ENCODE results near the gene EHBP1.

Gene EHBP1

GRCh38 chr2:62672601-62673000 lies 32.9 kb upstream of the EHBP1 start:
- DNase-seq (ENCODE audit: low read depth): no peak
- no peak for TF ChIP-seq MYC (IDR thresholded peaks at IDR 0.05; ENCODE audit: low read depth, low read length)
- TF ChIP-seq, protein P1, sequence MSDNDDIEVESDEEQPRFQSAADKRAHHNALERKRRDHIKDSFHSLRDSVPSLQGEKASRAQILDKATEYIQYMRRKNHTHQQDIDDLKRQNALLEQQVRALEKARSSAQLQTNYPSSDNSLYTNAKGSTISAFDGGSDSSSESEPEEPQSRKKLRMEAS (IDR thresholded peaks at IDR 0.05; ENCODE audit: low read depth, low read length): no peak
- no peak overlapping the region for H3K4me3 ChIP-seq (ENCODE audit: low read depth, low read length)

- no peak overlapping the region for H3K4me3 ChIP-seq (ENCODE audit: low read depth, low read length)
- no peak for DNase-seq (ENCODE audit: low read depth)
- TF ChIP-seq POLR2A (IDR thresholded peaks at IDR 0.05; ENCODE audit: extremely low read depth, insufficient read length) (no peak), MYC (IDR thresholded peaks at IDR 0.05; ENCODE audit: low read depth, low read length) (no peak), CTCF (IDR thresholded peaks at IDR 0.05; ENCODE audit: low read depth, low read length) (no peak)
- TF ChIP-seq, protein P1 (IDR thresholded peaks at IDR 0.05; ENCODE audit: low read depth, low read length): no peak
Observed at GRCh38 chr2:62675062-62675461, 30.5 kb upstream of the EHBP1 start.

DNA sequence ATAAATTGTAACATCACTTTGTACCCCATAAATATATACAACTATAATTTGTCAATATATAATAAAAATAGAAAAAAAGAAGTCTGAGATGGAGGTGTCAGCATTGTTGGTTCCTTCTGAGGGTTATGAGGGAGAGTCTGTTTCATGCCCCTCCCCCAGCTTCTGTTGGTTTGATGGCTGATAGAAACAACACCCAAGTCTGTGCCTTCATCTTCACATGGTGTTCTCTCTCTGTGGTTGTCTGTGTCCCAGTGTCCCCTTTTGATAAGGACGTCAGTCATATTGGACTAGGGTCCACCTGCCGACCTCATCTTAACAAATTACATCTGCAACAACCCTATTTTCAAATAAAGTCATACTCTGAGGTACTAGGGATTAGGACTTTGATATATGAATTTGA lies 20.3 kb upstream of the EHBP1 start:
- no peak for TF ChIP-seq MYC (IDR thresholded peaks at IDR 0.05; ENCODE audit: low read depth, low read length)
- no peak for TF ChIP-seq POLR2A (IDR thresholded peaks at IDR 0.05; ENCODE audit: extremely low read depth, insufficient read length)
- TF ChIP-seq, protein P1 (IDR thresholded peaks at IDR 0.05; ENCODE audit: low read depth, low read length): no peak
- no peak for TF ChIP-seq CTCF (IDR thresholded peaks at IDR 0.05; ENCODE audit: low read depth, low read length)
- DNase-seq (ENCODE audit: low read depth): no peak
- H3K4me3 ChIP-seq (ENCODE audit: low read depth, low read length): no peak overlapping the region

- H3K4me3 ChIP-seq (ENCODE audit: low read depth, low read length): no peak overlapping the region
- TF ChIP-seq CTCF (IDR thresholded peaks at IDR 0.05; ENCODE audit: low read depth, low read length) (no peak), POLR2A (IDR thresholded peaks at IDR 0.05; ENCODE audit: extremely low read depth, insufficient read length) (no peak), MYC (IDR thresholded peaks at IDR 0.05; ENCODE audit: low read depth, low read length) (no peak)
- TF ChIP-seq, protein P1 (IDR thresholded peaks at IDR 0.05; ENCODE audit: low read depth, low read length): no peak
- DNase-seq (ENCODE audit: low read depth): no peak
Observed at GRCh38 chr2:62686012-62686685, 19.4 kb upstream of the EHBP1 start.

- no peak for DNase-seq (ENCODE audit: low read depth)
- H3K4me3 ChIP-seq (ENCODE audit: low read depth, low read length): no peak overlapping the region
- TF ChIP-seq CTCF (IDR thresholded peaks at IDR 0.05; ENCODE audit: low read depth, low read length) (no peak), MYC (IDR thresholded peaks at IDR 0.05; ENCODE audit: low read depth, low read length) (no peak), POLR2A (IDR thresholded peaks at IDR 0.05; ENCODE audit: extremely low read depth, insufficient read length) (no peak)
- TF ChIP-seq, protein P1 (IDR thresholded peaks at IDR 0.05; ENCODE audit: low read depth, low read length): no peak
Observed at GRCh38 chr2:62687636-62688035, 17.9 kb upstream of the EHBP1 start.

GRCh38 chr2:62688771-62689170 lies 16.7 kb upstream of the EHBP1 start:
- TF ChIP-seq MYC (IDR thresholded peaks at IDR 0.05; ENCODE audit: low read depth, low read length): no peak
- DNase-seq (ENCODE audit: low read depth): no peak
- H3K4me3 ChIP-seq (ENCODE audit: low read depth, low read length): no peak overlapping the region

DNA sequence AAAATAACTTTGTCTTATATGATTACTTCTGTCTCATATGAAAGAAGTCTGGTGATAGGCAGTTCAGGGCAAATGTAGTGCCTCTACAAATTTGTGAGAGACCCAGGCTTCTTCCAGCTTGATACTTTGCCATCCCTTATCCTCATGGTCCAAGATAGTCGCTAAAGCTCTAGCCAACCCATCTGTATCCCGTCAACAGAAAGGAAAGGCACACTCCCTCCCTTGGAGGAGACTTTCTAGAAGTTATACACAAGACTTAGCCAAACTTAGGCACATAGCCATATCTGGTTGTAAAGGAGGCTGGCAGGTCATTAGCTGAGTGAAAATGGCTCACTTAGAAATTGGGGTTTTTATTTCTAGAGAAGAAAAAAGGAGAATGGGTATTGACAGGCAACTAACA lies 14.3 kb upstream of the EHBP1 start:
- no peak for DNase-seq (ENCODE audit: low read depth)
- TF ChIP-seq POLR2A (IDR thresholded peaks at IDR 0.05; ENCODE audit: extremely low read depth, insufficient read length): no peak
- TF ChIP-seq, protein P1 (IDR thresholded peaks at IDR 0.05; ENCODE audit: low read depth, low read length): no peak
- TF ChIP-seq CTCF (IDR thresholded peaks at IDR 0.05; ENCODE audit: low read depth, low read length): no peak
- TF ChIP-seq MYC (IDR thresholded peaks at IDR 0.05; ENCODE audit: low read depth, low read length): no peak
- H3K4me3 ChIP-seq (ENCODE audit: low read depth, low read length): no peak overlapping the region
